HCT116 (cell line): Measurements from ENCODE around the gene RAB3IP. TPM values are rescaled to one million over a fixed set of nuclear protein-coding genes. Genes with fewer than 3 reads are reported as not detected.

Source experiments
- ATAC-seq: fragments of 200-7000 bp; cut with Tn5 transposase; 2 replicates; pipeline ENCODE4 v1.9.1; 2020; ENCODE audit warnings: mild to moderate bottlenecking, moderate library complexity
- Bru-seq: library from RNA; stranded (reverse); fragments of 400-500 nt; gene quantifications from one replicate; lab custom pipeline; 2021; lab: Mats Ljungman, UMichigan
- BruChase-seq, 2 experiments: library from RNA; stranded (reverse); fragments of 400-500 nt; gene quantifications; one replicate each; lab custom pipeline; 2021; lab: Mats Ljungman, UMichigan
- BruUV-seq: library from RNA; stranded (reverse); fragments of 400-500 nt; replicated peaks from 2 replicates; lab custom pipeline; 2021; lab: Mats Ljungman, UMichigan
- CTCF ChIA-PET: fragments of 300-600 bp; sonication (Branson Sonifier 250); formaldehyde crosslinking; loops from one replicate; lab custom pipeline; 2021; ENCODE audit warnings: antibody characterized with exemption; lab: Charles Lee
- POLR2A ChIA-PET: fragments of 300-600, 350-600 bp; sonication (Branson Sonifier 250); formaldehyde crosslinking; loops from one replicate; lab custom pipeline; 2021; ENCODE audit warnings: antibody characterized with exemption; lab: Charles Lee
- RAD21 ChIA-PET, 2 experiments: fragments of 300-600 bp; sonication (Branson Sonifier 250); formaldehyde crosslinking; loops; one replicate each; lab custom pipeline; 2023; ENCODE audit warnings: low total read pairs in 2 of 2; ENCODE audit not compliant: uncharacterized antibody in 2 of 2, unreplicated experiment in 2 of 2, low non-redundant PET in 1 of 2; lab: Charles Lee
- DNase-seq: peaks from one replicate; pipeline ENCODE4 v3.0.0-alpha.2; 2010; ENCODE audit warnings: low read depth, low spot score
- H2AFZ ChIP-seq: fragments of 200-600 bp; shearing (Covaris generic), sonication (generic); 2 replicates; pipeline ENCODE4 v1.6.1; 2017; ENCODE audit warnings: low read depth, mixed run types, mixed read lengths, antibody characterized with exemption, low read length; ENCODE audit not compliant: poor library complexity, severe bottlenecking
- H3K27ac ChIP-seq: 2 replicates; pipeline ENCODE4 v1.5.1; 2012; ENCODE audit warnings: low read depth, low read length
- H3K27me3 ChIP-seq: fragments of 200-600 bp; sonication (generic); 2 replicates; pipeline ENCODE4 v1.6.1; 2016; ENCODE audit warnings: mixed run types, low read length, mixed read lengths; ENCODE audit not compliant: insufficient read depth
- H3K36me3 ChIP-seq, 2 experiments: fragments of 200-500 bp in 1 of 2; fragments of 200-600 bp in 1 of 2; sonication (Bioruptor generic) in 1 of 2; sonication (generic) in 1 of 2; 2 replicates each; pipeline versions ENCODE4 v1.5.1 to v1.6.1; 2014 to 2016; ENCODE audit warnings: low read length in 2 of 2, inconsistent platforms in 1 of 2, mixed read lengths in 1 of 2, mixed run types in 1 of 2; ENCODE audit not compliant: insufficient read depth in 2 of 2, control insufficient read depth in 1 of 2
- H3K4me1 ChIP-seq, 2 experiments: fragments of 200-600 bp in 1 of 2; sonication (generic) in 1 of 2; 2 replicates each; pipeline versions ENCODE4 v1.5.1 to v1.6.1; 2012 to 2017; ENCODE audit warnings: low read length in 2 of 2, inconsistent platforms in 1 of 2, mild to moderate bottlenecking in 1 of 2, mixed read lengths in 1 of 2, mixed run types in 1 of 2, moderate library complexity in 1 of 2; ENCODE audit not compliant: insufficient read depth in 2 of 2, control insufficient read depth in 1 of 2
- H3K4me2 ChIP-seq: fragments of 200-600 bp; sonication (generic); 2 replicates; pipeline ENCODE4 v1.6.1; 2017; ENCODE audit warnings: mixed run types, low read length, mixed read lengths
- H3K4me3 ChIP-seq, 2 experiments: fragments of 200-600 bp in 1 of 2; sonication (generic) in 1 of 2; replicated peaks in 1 of 2; 2 replicates each; pipeline ENCODE4 v1.5.1; 2011 to 2016; ENCODE audit warnings: low read length in 2 of 2, control low read depth in 1 of 2, low read depth in 1 of 2, mild to moderate bottlenecking in 1 of 2, mixed read lengths in 1 of 2, mixed run types in 1 of 2
- H3K79me2 ChIP-seq: fragments of 200-600 bp; sonication (generic); 2 replicates; pipeline ENCODE4 v1.6.1; 2017; ENCODE audit warnings: mild to moderate bottlenecking, mixed run types, low read length, moderate library complexity, mixed read lengths; ENCODE audit not compliant: insufficient read depth
- H3K9ac ChIP-seq: fragments of 200-600 bp; sonication (generic); 2 replicates; pipeline ENCODE4 v1.6.1; 2016; ENCODE audit warnings: low read length, mixed read lengths
- H3K9me2 ChIP-seq: fragments of 200-600 bp; sonication (generic), shearing (Covaris generic); 2 replicates; pipeline ENCODE4 v1.6.1; 2017; ENCODE audit warnings: mixed run types, mild to moderate bottlenecking, moderate library complexity; ENCODE audit not compliant: insufficient read depth
- H3K9me3 ChIP-seq, 2 experiments: fragments of 200-500 bp in 1 of 2; fragments of 200-600 bp in 1 of 2; sonication (Bioruptor generic) in 1 of 2; sonication (generic) in 1 of 2; 2 replicates each; pipeline ENCODE4 v1.6.1; 2014 to 2017; ENCODE audit warnings: low read length in 2 of 2, mixed read lengths in 2 of 2, inconsistent platforms in 1 of 2, low read depth in 1 of 2, mild to moderate bottlenecking in 1 of 2, mixed run types in 1 of 2, moderate library complexity in 1 of 2; ENCODE audit not compliant: control insufficient read depth in 1 of 2, insufficient read depth in 1 of 2
- H4K20me1 ChIP-seq: fragments of 200-600 bp; sonication (generic), shearing (Covaris generic); 2 replicates; pipeline ENCODE4 v1.6.1; 2017; ENCODE audit warnings: mixed run types, mild to moderate bottlenecking, moderate library complexity; ENCODE audit not compliant: insufficient read depth
- CBX3 ChIP-seq: IDR thresholded peaks from 2 replicates; pipeline ENCODE4 v1.6.1; 2012; ENCODE audit warnings: low read depth
- EGR1 ChIP-seq: IDR thresholded peaks from 2 replicates; pipeline ENCODE4 v1.6.1; 2012; ENCODE audit warnings: low read depth
- ELF1 ChIP-seq: IDR thresholded peaks from 2 replicates; pipeline ENCODE4 v1.6.1; 2012; ENCODE audit warnings: low read depth, borderline replicate concordance
- EZH2 ChIP-seq: fragments of 200-600 bp; sonication (generic); IDR thresholded peaks from 2 replicates; pipeline ENCODE4 v1.6.1; 2017; ENCODE audit warnings: antibody characterized with exemption, mixed run types
- EZH2phosphoT487 ChIP-seq: fragments of 200-600 bp; IDR thresholded peaks from 2 replicates; pipeline ENCODE4 v1.6.1; 2018; ENCODE audit warnings: antibody characterized with exemption, borderline replicate concordance
- FOSL1 ChIP-seq: IDR thresholded peaks from 2 replicates; pipeline ENCODE4 v1.6.1; 2012; ENCODE audit warnings: low read depth
- JUND ChIP-seq: IDR thresholded peaks from 2 replicates; pipeline ENCODE4 v1.6.1; 2012
- POLR2AphosphoS5 ChIP-seq: IDR thresholded peaks from 2 replicates; pipeline ENCODE4 v1.6.1; 2011; ENCODE audit warnings: mild to moderate bottlenecking, low read depth, low read length, moderate library complexity
- SP1 ChIP-seq: IDR thresholded peaks from 2 replicates; pipeline ENCODE4 v1.6.1; 2012; ENCODE audit warnings: low read depth
- TCF7L2 ChIP-seq: IDR thresholded peaks from 2 replicates; pipeline ENCODE4 v1.7.0; 2011; ENCODE audit warnings: borderline replicate concordance, inconsistent platforms; ENCODE audit not compliant: insufficient read depth, insufficient read length; ENCODE audit errors: extremely low read depth
- YY1 ChIP-seq: IDR thresholded peaks from 2 replicates; pipeline ENCODE4 v1.6.1; 2011; ENCODE audit warnings: low read length, low read depth, moderate library complexity, mild to moderate bottlenecking; ENCODE audit not compliant: insufficient replicate concordance; ENCODE audit errors: extremely low read depth
- intact Hi-C: fragments of 100-400 bp; cut with micrococcal nuclease; formaldehyde crosslinking; loops from 2 replicates; pipeline ENCODE4 v1.10.0; 2022
- long read RNA-seq: library from polyadenylated mRNA; unstranded; transcript quantifications from one replicate; pipeline ENCODE4 v2.0.0, GENCODE V29; 2021; ENCODE audit not compliant: unreplicated experiment
- polyA plus RNA-seq: library from polyadenylated mRNA; unstranded; fragments of >200 nt; gene quantifications from 2 replicates; pipeline ENCODE4 v1.2.1, GENCODE V29; 2012; ENCODE audit warnings: missing spikeins
- total RNA-seq: library from RNA; stranded (reverse); gene quantifications from one replicate; pipeline ENCODE4 v1.2.1, GENCODE V29; 2021; ENCODE audit not compliant: unreplicated experiment
- TF ChIP-seq, protein P1 (sequence below): IDR thresholded peaks from 2 replicates; pipeline ENCODE4 v1.6.1; 2012; ENCODE audit warnings: low read depth
- TF ChIP-seq, protein P2 (sequence below): IDR thresholded peaks from 2 replicates; pipeline ENCODE4 v1.6.1; 2012
- TF ChIP-seq, protein P3 (sequence below): IDR thresholded peaks from 2 replicates; pipeline ENCODE4 v1.6.1; 2011; ENCODE audit warnings: mild to moderate bottlenecking, low read length, moderate library complexity; ENCODE audit not compliant: insufficient replicate concordance; ENCODE audit errors: extremely low read depth
- TF ChIP-seq, protein P4 (sequence below): IDR thresholded peaks from 2 replicates; pipeline ENCODE4 v1.6.1; 2012

RAB3IP gene, protein sequence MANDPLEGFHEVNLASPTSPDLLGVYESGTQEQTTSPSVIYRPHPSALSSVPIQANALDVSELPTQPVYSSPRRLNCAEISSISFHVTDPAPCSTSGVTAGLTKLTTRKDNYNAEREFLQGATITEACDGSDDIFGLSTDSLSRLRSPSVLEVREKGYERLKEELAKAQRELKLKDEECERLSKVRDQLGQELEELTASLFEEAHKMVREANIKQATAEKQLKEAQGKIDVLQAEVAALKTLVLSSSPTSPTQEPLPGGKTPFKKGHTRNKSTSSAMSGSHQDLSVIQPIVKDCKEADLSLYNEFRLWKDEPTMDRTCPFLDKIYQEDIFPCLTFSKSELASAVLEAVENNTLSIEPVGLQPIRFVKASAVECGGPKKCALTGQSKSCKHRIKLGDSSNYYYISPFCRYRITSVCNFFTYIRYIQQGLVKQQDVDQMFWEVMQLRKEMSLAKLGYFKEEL
- total RNA-seq: 31.3 TPM
- 15.4 and 19.4 TPM in 2 replicates for polyA plus RNA-seq
- percentile 76 among the genes with signal in this experiment for Bru-seq, nascent RNA
- percentile 81 among the genes with signal in this experiment for BruChase-seq, experiment 1, labeled RNA remaining after a 6-hour chase
- percentile 78 among the genes with signal in this experiment for BruChase-seq, experiment 2, labeled RNA remaining after a 2-hour chase
- long read RNA-seq, transcript RAB3IP-201 (11 exons, 3,690 nt): major isoform, 9 of 16 reads
- long read RNA-seq, partial matches to known transcripts: 4 of 16 reads
- long read RNA-seq, other reads (novel, unspliced or antisense): 2 of 16 reads

DNA sequence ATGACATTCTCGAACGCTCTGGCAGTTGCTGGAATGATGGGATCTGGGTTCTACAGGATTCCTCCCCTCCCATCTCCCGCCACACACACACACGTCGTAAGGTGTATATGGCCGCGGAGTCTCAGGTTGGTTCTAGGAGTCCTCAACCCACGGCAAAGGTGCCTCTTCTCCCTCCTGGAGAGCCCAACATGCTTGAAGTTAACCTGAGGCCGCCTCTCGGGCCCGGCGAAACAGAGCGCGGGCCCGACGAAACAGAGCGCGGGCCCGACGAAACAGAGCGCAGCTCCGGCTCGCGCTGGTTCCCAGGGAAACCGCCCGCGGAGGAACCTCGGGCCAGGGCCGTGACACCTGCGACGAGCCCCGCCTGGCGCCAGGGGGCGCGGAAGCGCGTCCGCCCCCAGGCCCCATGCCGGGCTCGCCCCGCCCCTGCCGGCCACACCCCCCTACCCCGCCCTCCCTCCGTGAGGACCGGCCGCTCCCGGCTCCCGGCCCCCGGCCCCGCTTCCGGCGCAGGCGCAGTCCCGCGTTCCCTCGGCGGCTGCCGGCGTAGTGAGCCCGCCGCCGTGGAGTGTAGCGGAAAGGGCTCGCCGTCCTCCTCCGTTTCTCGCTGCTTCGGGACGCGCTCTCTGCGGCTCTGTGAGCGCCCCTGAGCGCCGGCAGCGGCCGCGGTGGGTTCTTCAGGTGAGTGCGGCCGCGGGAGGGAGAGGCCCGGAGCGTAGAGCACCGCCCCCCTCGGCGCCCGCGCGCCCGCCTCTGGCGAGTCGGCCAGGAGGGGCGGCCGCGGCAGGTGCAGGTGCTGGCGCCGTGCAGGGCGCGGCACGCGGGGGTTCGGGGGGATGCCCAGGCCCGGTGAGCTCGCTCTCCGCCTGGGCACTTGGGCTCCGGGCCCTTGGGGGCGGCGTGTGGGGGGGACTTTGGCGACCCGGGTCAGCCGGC, at the start of gene RAB3IP:
Gene RAB3IP, plus strand, starts transcription at position 510 of the 936 bp plus-strand sequence. CDS start 16,549 bp downstream, outside the sequence.
- Histone ChIP-seq H3K4me3 (peak within 1 kb of the TSS; percentile 69 to 81), H3K27ac (peak within 1 kb of the TSS; percentile 82), H3K4me2 (peak within 1 kb of the TSS; percentile 90), H4K20me1 (no peaks in the 10 kb centered on the region), H3K79me2 (peaks cover 23% of the 10 kb centered on the region), H3K27me3 (no peaks in the 10 kb centered on the region), H3K9me2 (no peaks in the 10 kb centered on the region), H3K9ac (peak within 1 kb of the TSS; percentile 66), H2AFZ (peak within 1 kb of the TSS; percentile 72), H3K9me3 (no peaks in the 10 kb centered on the region), H3K4me1 (peaks cover 7 to 14% of the 10 kb centered on the region in 2 experiments; a peak in 3 of 4 replicates), H3K36me3 (no peaks in the 10 kb centered on the region)
- DNase-seq (peak; percentile 73), ATAC-seq (peak; percentile 89)
- ChIA-PET POLR2A (interaction anchor here (1.0 kb wide), 1 partner anchor 10 kb away, joined by 3 read pairs; no protein-coding TSS in a partner anchor), RAD21 (no interaction called here), CTCF (interaction anchor here (0.7 to 1.0 kb wide), 4 partner anchors 9 to 134 kb away, joined by 3 read pairs; no protein-coding TSS in a partner anchor)
- no TSS peak for BruUV-seq
- intact Hi-C loops: loop anchor here (2.0 to 5.0 kb wide), 2 partner anchors 71 to 268 kb away; partner anchors contain the start of gene FRS2
- TF ChIP-seq TCF7L2 (no peak), YY1 (no peak), CBX3 (no peak), ELF1 (no peak), POLR2AphosphoS5 (peak; percentile 74), SP1 (peak; percentile 20; the same call in 1 of the 2 replicates), EZH2 (no peak), FOSL1 (no peak), EZH2phosphoT487 (no peak), EGR1 (peak; percentile 55), JUND (no peak)
- TF ChIP-seq, protein P1, sequence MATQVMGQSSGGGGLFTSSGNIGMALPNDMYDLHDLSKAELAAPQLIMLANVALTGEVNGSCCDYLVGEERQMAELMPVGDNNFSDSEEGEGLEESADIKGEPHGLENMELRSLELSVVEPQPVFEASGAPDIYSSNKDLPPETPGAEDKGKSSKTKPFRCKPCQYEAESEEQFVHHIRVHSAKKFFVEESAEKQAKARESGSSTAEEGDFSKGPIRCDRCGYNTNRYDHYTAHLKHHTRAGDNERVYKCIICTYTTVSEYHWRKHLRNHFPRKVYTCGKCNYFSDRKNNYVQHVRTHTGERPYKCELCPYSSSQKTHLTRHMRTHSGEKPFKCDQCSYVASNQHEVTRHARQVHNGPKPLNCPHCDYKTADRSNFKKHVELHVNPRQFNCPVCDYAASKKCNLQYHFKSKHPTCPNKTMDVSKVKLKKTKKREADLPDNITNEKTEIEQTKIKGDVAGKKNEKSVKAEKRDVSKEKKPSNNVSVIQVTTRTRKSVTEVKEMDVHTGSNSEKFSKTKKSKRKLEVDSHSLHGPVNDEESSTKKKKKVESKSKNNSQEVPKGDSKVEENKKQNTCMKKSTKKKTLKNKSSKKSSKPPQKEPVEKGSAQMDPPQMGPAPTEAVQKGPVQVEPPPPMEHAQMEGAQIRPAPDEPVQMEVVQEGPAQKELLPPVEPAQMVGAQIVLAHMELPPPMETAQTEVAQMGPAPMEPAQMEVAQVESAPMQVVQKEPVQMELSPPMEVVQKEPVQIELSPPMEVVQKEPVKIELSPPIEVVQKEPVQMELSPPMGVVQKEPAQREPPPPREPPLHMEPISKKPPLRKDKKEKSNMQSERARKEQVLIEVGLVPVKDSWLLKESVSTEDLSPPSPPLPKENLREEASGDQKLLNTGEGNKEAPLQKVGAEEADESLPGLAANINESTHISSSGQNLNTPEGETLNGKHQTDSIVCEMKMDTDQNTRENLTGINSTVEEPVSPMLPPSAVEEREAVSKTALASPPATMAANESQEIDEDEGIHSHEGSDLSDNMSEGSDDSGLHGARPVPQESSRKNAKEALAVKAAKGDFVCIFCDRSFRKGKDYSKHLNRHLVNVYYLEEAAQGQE: no peak
- TF ChIP-seq, protein P2, sequence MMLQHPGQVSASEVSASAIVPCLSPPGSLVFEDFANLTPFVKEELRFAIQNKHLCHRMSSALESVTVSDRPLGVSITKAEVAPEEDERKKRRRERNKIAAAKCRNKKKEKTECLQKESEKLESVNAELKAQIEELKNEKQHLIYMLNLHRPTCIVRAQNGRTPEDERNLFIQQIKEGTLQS: no peak
- TF ChIP-seq, protein P3, sequence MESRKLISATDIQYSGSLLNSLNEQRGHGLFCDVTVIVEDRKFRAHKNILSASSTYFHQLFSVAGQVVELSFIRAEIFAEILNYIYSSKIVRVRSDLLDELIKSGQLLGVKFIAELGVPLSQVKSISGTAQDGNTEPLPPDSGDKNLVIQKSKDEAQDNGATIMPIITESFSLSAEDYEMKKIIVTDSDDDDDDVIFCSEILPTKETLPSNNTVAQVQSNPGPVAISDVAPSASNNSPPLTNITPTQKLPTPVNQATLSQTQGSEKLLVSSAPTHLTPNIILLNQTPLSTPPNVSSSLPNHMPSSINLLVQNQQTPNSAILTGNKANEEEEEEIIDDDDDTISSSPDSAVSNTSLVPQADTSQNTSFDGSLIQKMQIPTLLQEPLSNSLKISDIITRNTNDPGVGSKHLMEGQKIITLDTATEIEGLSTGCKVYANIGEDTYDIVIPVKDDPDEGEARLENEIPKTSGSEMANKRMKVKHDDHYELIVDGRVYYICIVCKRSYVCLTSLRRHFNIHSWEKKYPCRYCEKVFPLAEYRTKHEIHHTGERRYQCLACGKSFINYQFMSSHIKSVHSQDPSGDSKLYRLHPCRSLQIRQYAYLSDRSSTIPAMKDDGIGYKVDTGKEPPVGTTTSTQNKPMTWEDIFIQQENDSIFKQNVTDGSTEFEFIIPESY: no peak
- TF ChIP-seq, protein P4, sequence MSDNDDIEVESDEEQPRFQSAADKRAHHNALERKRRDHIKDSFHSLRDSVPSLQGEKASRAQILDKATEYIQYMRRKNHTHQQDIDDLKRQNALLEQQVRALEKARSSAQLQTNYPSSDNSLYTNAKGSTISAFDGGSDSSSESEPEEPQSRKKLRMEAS: peak; percentile 13; the same call in 1 of the 2 replicates
